Stomach (tissue), 4 donors: ENCODE results near the gene MYO3B.

Experiments used
- EP300 ChIP-seq: sonication (generic); formaldehyde crosslinking; IDR thresholded peaks from one replicate; pipeline ENCODE4 v1.6.1; 2017; ENCODE audit warnings: antibody characterized with exemption
- POLR2A ChIP-seq, 4 donors: fragments of 450-650 bp; IDR thresholded peaks; one replicate each; pipeline ENCODE4 v1.6.1; 2016; ENCODE audit warnings: antibody characterized with exemption in 4 of 4, control low read depth in 2 of 4, mild to moderate bottlenecking in 1 of 4, moderate library complexity in 1 of 4
- TF ChIP-seq, protein P1 (sequence below), 7 experiments: fragments of 450-650 bp in 4 of 7; fragments of 200-600 bp in 3 of 7; sonication (generic) in 3 of 7; IDR thresholded peaks; one replicate each; pipeline ENCODE4 v1.5.1; 2016 to 2019; ENCODE audit warnings: antibody characterized with exemption in 7 of 7, control low read depth in 2 of 7, mild to moderate bottlenecking in 1 of 7

- TF ChIP-seq, protein P1, sequence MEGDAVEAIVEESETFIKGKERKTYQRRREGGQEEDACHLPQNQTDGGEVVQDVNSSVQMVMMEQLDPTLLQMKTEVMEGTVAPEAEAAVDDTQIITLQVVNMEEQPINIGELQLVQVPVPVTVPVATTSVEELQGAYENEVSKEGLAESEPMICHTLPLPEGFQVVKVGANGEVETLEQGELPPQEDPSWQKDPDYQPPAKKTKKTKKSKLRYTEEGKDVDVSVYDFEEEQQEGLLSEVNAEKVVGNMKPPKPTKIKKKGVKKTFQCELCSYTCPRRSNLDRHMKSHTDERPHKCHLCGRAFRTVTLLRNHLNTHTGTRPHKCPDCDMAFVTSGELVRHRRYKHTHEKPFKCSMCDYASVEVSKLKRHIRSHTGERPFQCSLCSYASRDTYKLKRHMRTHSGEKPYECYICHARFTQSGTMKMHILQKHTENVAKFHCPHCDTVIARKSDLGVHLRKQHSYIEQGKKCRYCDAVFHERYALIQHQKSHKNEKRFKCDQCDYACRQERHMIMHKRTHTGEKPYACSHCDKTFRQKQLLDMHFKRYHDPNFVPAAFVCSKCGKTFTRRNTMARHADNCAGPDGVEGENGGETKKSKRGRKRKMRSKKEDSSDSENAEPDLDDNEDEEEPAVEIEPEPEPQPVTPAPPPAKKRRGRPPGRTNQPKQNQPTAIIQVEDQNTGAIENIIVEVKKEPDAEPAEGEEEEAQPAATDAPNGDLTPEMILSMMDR (IDR thresholded peaks at IDR 0.05): no peak
- TF ChIP-seq EP300 (no peak), POLR2A (IDR thresholded peaks at IDR 0.05) (no peak)
Observed at GRCh38 chr2:170432823-170433222, 254.9 kb downstream of the MYO3B start.
